Sigmoid colon (tissue), 7 donors: ENCODE measurements around the gene CIITA. TPM values are rescaled to one million over a fixed set of nuclear protein-coding genes. Genes with fewer than 3 reads are reported as not detected.

ENCODE experiments used
- DNase-seq: peaks from one replicate; pipeline ENCODE4 v3.0.0-alpha.2; 2019
- H3K27ac ChIP-seq, 4 donors: fragments of 200-600 bp; sonication (generic); one replicate each; pipeline ENCODE4 v1.5.1; 2016 to 2019; ENCODE audit warnings: mild to moderate bottlenecking in 1 of 4
- H3K27me3 ChIP-seq, 3 donors: fragments of 200-600 bp; sonication (generic); one replicate each; pipeline ENCODE4 v1.5.1; 2019; ENCODE audit warnings: mild to moderate bottlenecking in 1 of 3
- H3K36me3 ChIP-seq, 4 donors: fragments of 200-600 bp; sonication (generic); one replicate each; pipeline ENCODE4 v1.5.1; 2016 to 2019
- H3K4me1 ChIP-seq, 4 donors: fragments of 200-600 bp; sonication (generic); one replicate each; pipeline ENCODE4 v1.5.1; 2017 to 2019
- H3K4me3 ChIP-seq, 4 donors: fragments of 200-600 bp; sonication (generic); one replicate each; pipeline ENCODE4 v1.5.1; 2017 to 2019; ENCODE audit warnings: mild to moderate bottlenecking in 2 of 4, moderate library complexity in 1 of 4
- H3K9me3 ChIP-seq, 4 donors: fragments of 200-600 bp in 3 of 4; sonication (generic) in 3 of 4; one replicate each; pipeline versions ENCODE4 v1.5.1 to v1.6.1; 2013 to 2019
- EP300 ChIP-seq, 4 donors: sonication (generic); formaldehyde crosslinking; IDR thresholded peaks; one replicate each; pipeline ENCODE4 v1.6.1; 2017; ENCODE audit warnings: antibody characterized with exemption in 4 of 4
- POLR2A ChIP-seq, 2 donors: fragments of 450-650 bp; IDR thresholded peaks; one replicate each; pipeline ENCODE4 v1.6.1; 2016; ENCODE audit warnings: antibody characterized with exemption in 2 of 2, mild to moderate bottlenecking in 2 of 2, moderate library complexity in 2 of 2
- POLR2AphosphoS5 ChIP-seq, 4 donors: sonication (generic); formaldehyde crosslinking; IDR thresholded peaks; one replicate each; pipeline ENCODE4 v1.6.1; 2017; ENCODE audit warnings: antibody characterized with exemption in 4 of 4
- WGBS, 2 donors: extraction: QIAGEN DNeasy Blood & Tissue Kit; methylation state at CpG; one replicate each; pipeline ENCODE4 v1.1.7; 2013; 5-methylcytosine and 5-hydroxymethylcytosine counted together
- intact Hi-C: fragments of 100-400 bp; cut with DNase I; formaldehyde crosslinking; loops from one replicate; pipeline ENCODE4 v1.15.1; 2023
- polyA plus RNA-seq, 3 donors: library from polyadenylated mRNA; stranded (reverse); fragments of 200-250 nt; gene quantifications; one replicate each; pipeline ENCODE4 v1.2.3, GENCODE V29; 2013
- total RNA-seq, 4 donors: library from RNA; depleted of rRNA; stranded (reverse); fragments of >200 nt; gene quantifications; one replicate each; pipeline ENCODE4 v1.1.0, GENCODE V29; 2016
- TF ChIP-seq, protein P1 (sequence below), 4 experiments: fragments of 450-650 bp in 3 of 4; fragments of 200-600 bp in 1 of 4; IDR thresholded peaks; one replicate each; pipeline ENCODE4 v1.5.1; 2016 to 2019; ENCODE audit warnings: antibody characterized with exemption in 4 of 4, mild to moderate bottlenecking in 3 of 4, moderate library complexity in 2 of 4
- donor health status: healthy with polysubstance abuse.
- donor health status: Bipolar disorder and iron deficiency.
- donor health status: healthy.

Gene CIITA
- total and polyA plus RNA-seq, 7 donors, result 1.2 to 53.9 (median 9.7) TPM

DNA sequence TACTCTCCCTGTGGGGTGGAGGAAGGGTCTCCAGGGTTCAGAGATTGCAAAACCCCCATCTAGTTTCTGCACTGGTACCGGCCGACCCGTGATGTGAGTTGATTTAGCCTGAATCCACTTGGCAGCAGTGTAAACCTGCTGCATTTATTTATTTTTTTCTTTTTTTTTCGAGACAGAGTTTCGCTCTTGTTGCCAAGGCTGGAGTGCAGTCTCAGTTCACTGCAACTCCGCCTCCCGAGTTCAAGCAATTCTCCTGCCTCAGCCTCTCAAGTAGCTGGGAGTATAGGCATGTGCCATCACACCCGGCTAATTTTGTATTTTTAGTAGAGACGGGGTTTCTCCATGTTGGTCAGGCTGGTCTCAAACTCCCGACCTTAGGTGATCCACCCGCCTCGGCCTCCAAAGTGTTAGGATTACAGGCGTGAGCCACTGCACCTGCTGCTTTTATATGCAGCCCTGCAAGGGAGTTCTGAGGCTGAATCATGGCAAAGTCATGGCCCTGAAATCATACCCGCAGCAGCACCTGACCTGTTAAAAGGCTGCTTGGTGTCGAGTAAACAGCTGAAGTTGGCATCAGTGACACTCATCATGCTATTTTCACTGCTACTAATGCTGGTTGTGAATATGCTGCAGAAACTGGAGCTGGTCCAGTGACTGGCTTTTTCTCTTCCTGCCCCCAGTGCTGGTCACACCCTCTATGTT is 43.9 kb downstream of the CIITA start:
- peaks cover 5 to 15% (median 8%) of the 10 kb centered on the region in 4 donors for H3K36me3 ChIP-seq

DNA sequence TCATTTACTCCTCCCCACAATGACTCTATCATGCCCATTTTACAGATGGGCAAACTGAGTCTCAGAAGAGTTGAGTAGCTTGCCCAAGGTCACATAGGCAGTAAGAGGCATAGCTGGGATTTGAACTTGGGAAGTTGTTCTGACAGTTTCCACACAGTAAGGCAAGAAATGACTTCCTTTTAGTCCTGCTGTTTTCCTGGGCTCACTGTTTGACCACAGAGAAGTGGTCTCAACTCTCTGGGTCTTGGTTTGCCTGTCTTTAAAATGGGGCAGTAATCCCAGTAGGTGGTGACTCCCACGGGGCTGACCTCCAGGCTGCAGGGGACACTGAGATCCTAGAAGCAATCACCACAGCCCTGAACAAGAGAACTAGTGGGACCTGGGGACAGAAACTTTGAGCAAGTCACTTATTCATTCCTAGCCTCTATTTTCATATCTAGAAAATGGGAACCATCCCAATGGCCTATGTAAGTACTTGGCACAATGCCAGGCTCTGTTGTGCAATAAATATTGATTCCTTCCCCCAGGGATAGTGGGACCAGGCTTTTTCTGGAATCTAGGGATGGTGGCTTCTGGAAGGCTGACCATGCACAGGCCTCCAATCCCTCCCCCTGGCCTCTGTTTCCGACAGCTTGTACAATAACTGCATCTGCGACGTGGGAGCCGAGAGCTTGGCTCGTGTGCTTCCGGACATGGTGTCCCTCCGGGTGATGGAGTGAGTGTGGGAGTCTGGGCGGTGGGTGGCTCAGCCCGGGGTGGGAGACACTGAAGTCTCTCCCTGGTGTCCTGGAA is 44.7 kb downstream of the CIITA start:
- peaks cover 0 to 48% (median 36%) of the 10 kb centered on the region in 4 donors for H3K4me1 ChIP-seq
- no peaks in the 10 kb centered on the region for H3K27me3 ChIP-seq
- 90 to 91% methylated on average over 10 of the region's 10 CpGs for WGBS, 2 donors
- no peaks in the 10 kb centered on the region for H3K9me3 ChIP-seq
- no peak for TF ChIP-seq POLR2A (IDR thresholded peaks at IDR 0.05)
- TF ChIP-seq EP300 (IDR thresholded peaks at IDR 0.05), result no peak
- peak in 2 of 4 donors; percentile 15 to 31 for TF ChIP-seq POLR2AphosphoS5 (IDR thresholded peaks at IDR 0.05)
- DNase-seq, result no peak
- H3K27ac ChIP-seq, result peak overlapping the region; percentile 54 to 77 (median 67)
- intact Hi-C loops, result loop anchor here (2.0 to 5.0 kb wide), 2 partner anchors 341 to 409 kb away; partner anchors contain the start of gene EMP2
- H3K36me3 ChIP-seq, result peaks cover 9 to 22% (median 15%) of the 10 kb centered on the region in 4 donors
- no peak overlapping the region for H3K4me3 ChIP-seq

More for the DNA sequence above, 43.9 kb downstream of the CIITA start:
- TF ChIP-seq POLR2AphosphoS5 (IDR thresholded peaks at IDR 0.05) (no peak), POLR2A (IDR thresholded peaks at IDR 0.05) (no peak), EP300 (IDR thresholded peaks at IDR 0.05) (no peak)
- TF ChIP-seq, protein P1, sequence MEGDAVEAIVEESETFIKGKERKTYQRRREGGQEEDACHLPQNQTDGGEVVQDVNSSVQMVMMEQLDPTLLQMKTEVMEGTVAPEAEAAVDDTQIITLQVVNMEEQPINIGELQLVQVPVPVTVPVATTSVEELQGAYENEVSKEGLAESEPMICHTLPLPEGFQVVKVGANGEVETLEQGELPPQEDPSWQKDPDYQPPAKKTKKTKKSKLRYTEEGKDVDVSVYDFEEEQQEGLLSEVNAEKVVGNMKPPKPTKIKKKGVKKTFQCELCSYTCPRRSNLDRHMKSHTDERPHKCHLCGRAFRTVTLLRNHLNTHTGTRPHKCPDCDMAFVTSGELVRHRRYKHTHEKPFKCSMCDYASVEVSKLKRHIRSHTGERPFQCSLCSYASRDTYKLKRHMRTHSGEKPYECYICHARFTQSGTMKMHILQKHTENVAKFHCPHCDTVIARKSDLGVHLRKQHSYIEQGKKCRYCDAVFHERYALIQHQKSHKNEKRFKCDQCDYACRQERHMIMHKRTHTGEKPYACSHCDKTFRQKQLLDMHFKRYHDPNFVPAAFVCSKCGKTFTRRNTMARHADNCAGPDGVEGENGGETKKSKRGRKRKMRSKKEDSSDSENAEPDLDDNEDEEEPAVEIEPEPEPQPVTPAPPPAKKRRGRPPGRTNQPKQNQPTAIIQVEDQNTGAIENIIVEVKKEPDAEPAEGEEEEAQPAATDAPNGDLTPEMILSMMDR (IDR thresholded peaks at IDR 0.05), result no peak
- DNase-seq, result no peak
- 83 to 90% methylated on average over 15 of the region's 15 CpGs for WGBS, 2 donors
- peaks cover 0 to 48% (median 36%) of the 10 kb centered on the region in 4 donors for H3K4me1 ChIP-seq
- no peaks in the 10 kb centered on the region for H3K9me3 ChIP-seq
- no peaks in the 10 kb centered on the region for H3K27me3 ChIP-seq
- intact Hi-C loops, result loop anchor here (2.0 to 5.0 kb wide), 2 partner anchors 340 to 409 kb away; partner anchors contain the start of gene EMP2
- H3K4me3 ChIP-seq, result no peak overlapping the region
- peak overlapping the region in 2 of 4 donors; percentile 72 to 77 for H3K27ac ChIP-seq

DNA sequence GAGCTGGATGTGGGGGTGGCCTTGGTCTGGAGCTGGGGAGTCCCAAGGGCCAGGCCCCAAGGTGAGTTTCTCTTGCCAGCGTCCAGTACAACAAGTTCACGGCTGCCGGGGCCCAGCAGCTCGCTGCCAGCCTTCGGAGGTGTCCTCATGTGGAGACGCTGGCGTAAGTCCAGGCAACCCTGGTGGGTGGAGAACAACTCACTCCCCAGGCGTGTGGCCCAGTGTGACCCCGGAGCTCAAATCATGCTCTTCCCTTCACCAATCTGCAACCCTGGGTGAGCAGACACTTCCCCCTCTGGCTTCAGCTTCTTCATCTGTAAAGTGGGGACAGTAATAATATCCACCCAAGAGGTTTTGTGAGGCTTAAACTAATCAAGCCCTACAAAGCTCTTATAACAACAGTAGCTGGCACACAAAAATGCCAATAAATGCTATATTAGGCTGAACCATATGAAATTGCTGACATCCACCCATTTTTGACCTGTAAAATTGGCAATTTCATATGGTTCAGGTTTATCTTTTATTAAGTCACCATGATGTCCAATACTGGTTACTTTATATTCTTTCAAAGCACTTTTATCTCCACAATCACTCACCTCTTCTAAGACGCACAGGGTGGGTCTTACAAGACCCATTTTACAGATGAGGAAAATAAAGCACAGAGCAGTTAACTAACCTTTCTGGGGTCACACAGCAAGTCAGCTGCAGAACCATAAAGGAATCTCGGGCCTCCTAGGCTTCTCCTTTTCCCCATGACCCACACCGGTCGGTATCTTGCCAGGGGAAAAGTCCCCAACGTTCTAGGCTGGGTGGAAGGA is 45.5 kb downstream of the CIITA start:
- DNase-seq, result peak; percentile 86
- Histone ChIP-seq H3K27ac (peak overlapping the region; percentile 54 to 77 (median 67)), H3K4me1 (peaks cover 0 to 48% (median 36%) of the 10 kb centered on the region in 4 donors), H3K4me3 (no peak overlapping the region), H3K36me3 (peaks cover 18 to 30% (median 20%) of the 10 kb centered on the region in 4 donors), H3K27me3 (no peaks in the 10 kb centered on the region), H3K9me3 (no peaks in the 10 kb centered on the region)
- intact Hi-C loops, result loop anchor here (5.0 kb wide), 1 partner anchor 410 kb away; no protein-coding TSS in a partner anchor
- TF ChIP-seq POLR2AphosphoS5 (IDR thresholded peaks at IDR 0.05), result no peak
- TF ChIP-seq EP300 (IDR thresholded peaks at IDR 0.05), result no peak
- no peak for TF ChIP-seq POLR2A (IDR thresholded peaks at IDR 0.05)
- WGBS, 2 donors, result 87% methylated on average over 14 of the region's 14 CpGs

DNA sequence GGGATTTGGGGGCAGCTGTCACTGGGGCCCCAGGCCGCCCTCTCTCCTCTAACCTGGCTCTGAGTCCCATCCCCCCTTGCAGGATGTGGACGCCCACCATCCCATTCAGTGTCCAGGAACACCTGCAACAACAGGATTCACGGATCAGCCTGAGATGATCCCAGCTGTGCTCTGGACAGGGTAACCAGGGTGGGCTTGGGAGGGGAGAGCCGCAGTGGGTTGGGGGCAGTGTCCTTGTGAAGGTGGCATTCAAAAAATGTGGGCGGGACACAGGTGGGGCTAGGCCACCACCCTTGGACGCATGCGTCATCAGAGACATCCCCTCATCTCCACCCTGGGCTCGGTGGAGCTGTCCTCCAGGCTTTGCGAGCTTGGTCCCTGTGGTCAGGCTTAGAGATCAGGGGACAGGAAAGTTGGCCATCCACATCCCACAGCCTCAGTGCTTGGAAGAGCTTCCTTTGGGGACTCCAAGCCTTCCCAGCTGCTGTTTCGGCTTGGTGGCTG is 46.2 kb downstream of the CIITA start:
- H3K9me3 ChIP-seq, result no peaks in the 10 kb centered on the region
- no peaks in the 10 kb centered on the region for H3K27me3 ChIP-seq
- peaks cover 0 to 47% (median 35%) of the 10 kb centered on the region in 4 donors for H3K4me1 ChIP-seq
- WGBS, 2 donors, result 82 to 86% methylated on average over 10 of the region's 10 CpGs
- no peak overlapping the region for H3K4me3 ChIP-seq
- no peak for DNase-seq
- TF ChIP-seq POLR2A (IDR thresholded peaks at IDR 0.05) (no peak), POLR2AphosphoS5 (IDR thresholded peaks at IDR 0.05) (no peak), EP300 (IDR thresholded peaks at IDR 0.05) (no peak)
- TF ChIP-seq, protein P1 (IDR thresholded peaks at IDR 0.05), result no peak
- peaks cover 21 to 37% (median 26%) of the 10 kb centered on the region in 4 donors for H3K36me3 ChIP-seq
- H3K27ac ChIP-seq, result peak overlapping the region; percentile 54 to 77 (median 65)
- intact Hi-C loops, result loop anchor here (5.0 kb wide), 1 partner anchor 411 kb away; no protein-coding TSS in a partner anchor
